Smooth muscle cell (in vitro differentiated cells): ENCODE data around the gene PSAPL1. TPM values are rescaled to one million over a fixed set of nuclear protein-coding genes. Genes with fewer than 3 reads are reported as not detected.

Experiments
- DNase-seq: peaks from one replicate; lab custom pipeline; 2025; ENCODE audit not compliant: unreplicated experiment; lab: John Stamatoyannopoulos, UW
- H2AFZ ChIP-seq: fragments of 200-600 bp; sonication (generic); 2 replicates; pipeline ENCODE4 v1.6.0; 2016; ENCODE audit warnings: antibody characterized with exemption, low read depth, mild to moderate bottlenecking
- H3F3A ChIP-seq: fragments of 200-600 bp; sonication (generic); 2 replicates; pipeline ENCODE4 v1.6.0; 2017; ENCODE audit warnings: antibody characterized with exemption, low read depth
- H3K27ac ChIP-seq: fragments of 200-600 bp; sonication (generic); 2 replicates; pipeline ENCODE4 v1.5.1; 2016; ENCODE audit warnings: low read depth, mild to moderate bottlenecking
- H3K27me3 ChIP-seq: fragments of 200-600 bp; sonication (generic); 2 replicates; pipeline ENCODE4 v1.6.1; 2016; ENCODE audit warnings: low read depth, mild to moderate bottlenecking
- H3K36me3 ChIP-seq: fragments of 200-600 bp; sonication (generic); 2 replicates; pipeline ENCODE4 v1.5.1; 2016; ENCODE audit warnings: low read depth
- H3K4me1 ChIP-seq: fragments of 200-600 bp; sonication (generic); 2 replicates; pipeline ENCODE4 v1.5.1; 2016; ENCODE audit warnings: low read depth
- H3K4me2 ChIP-seq: fragments of 200-600 bp; sonication (generic); 2 replicates; pipeline ENCODE4 v1.6.0; 2016; ENCODE audit warnings: mild to moderate bottlenecking
- H3K4me3 ChIP-seq: fragments of 200-600 bp; sonication (generic); 2 replicates; pipeline ENCODE4 v1.5.1; 2016; ENCODE audit warnings: mild to moderate bottlenecking
- H3K79me2 ChIP-seq: fragments of 200-600 bp; sonication (generic); 2 replicates; pipeline ENCODE4 v1.6.0; 2016; ENCODE audit warnings: low read depth, mild to moderate bottlenecking
- H3K9ac ChIP-seq: fragments of 200-600 bp; sonication (generic); 2 replicates; pipeline ENCODE4 v1.6.0; 2016; ENCODE audit warnings: low read depth
- H3K9me3 ChIP-seq: fragments of 200-600 bp; sonication (generic); replicated peaks from 2 replicates; pipeline ENCODE4 v1.5.1; 2016; ENCODE audit warnings: low read depth
- H4K20me1 ChIP-seq: fragments of 200-600 bp; sonication (generic); 2 replicates; pipeline ENCODE4 v1.6.0; 2016; ENCODE audit warnings: low read depth
- CTCF ChIP-seq: fragments of 200-600 bp; sonication (generic); IDR thresholded peaks from 2 replicates; pipeline ENCODE4 v1.5.1; 2017; ENCODE audit warnings: borderline replicate concordance, mild to moderate bottlenecking, antibody characterized with exemption; ENCODE audit not compliant: insufficient read depth, poor library complexity, severe bottlenecking
- WGBS: methylation state at CpG from one replicate; pipeline ENCODE4 v1.1.7; 2016; ENCODE audit warnings: low lambda C conversion rate; 5-methylcytosine and 5-hydroxymethylcytosine counted together
- polyA plus RNA-seq: library from polyadenylated mRNA; unstranded; fragments of >200 nt; fragmentation: Nextera tagmentation; extraction: Ambion mirVana; gene quantifications from 2 replicates; pipeline ENCODE4 v1.2.1, GENCODE V29; 2016
- total RNA-seq: library from RNA; depleted of rRNA; stranded (reverse); fragments of >200 nt; gene quantifications from 2 replicates; pipeline ENCODE4 v1.2.3, GENCODE V29; 2014

Gene PSAPL1
- total and polyA plus RNA-seq, 2 experiments from 2014 or later, result not detected

DNA sequence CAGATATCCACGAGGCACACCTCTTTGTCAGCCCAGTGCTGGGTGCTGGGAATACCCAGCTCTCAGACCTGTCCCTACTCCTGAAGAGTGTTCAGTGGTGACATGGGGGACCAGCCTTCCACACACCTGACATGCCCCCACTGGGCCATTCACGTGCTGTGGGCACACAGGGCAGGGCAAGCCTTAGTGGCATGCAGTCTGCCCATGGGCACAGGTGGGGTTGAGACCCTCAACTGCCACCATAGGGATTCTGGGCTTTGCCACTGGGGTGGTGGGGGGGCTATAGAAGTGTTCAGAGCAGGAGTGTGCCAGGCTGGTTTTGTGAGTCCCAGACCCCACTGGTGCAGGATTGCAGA lies 16.7 kb upstream of the PSAPL1 start:
- TF ChIP-seq CTCF, result no peak
- H3K4me3 ChIP-seq, result no peak overlapping the region
- H3K36me3 ChIP-seq, result no peaks in the 10 kb centered on the region
- H2AFZ ChIP-seq, result no peak overlapping the region
- 86% methylated on average over 2 of the region's 2 CpGs for WGBS
- H3K79me2 ChIP-seq, result no peaks in the 10 kb centered on the region
- no peaks in the 10 kb centered on the region for H4K20me1 ChIP-seq
- no peaks in the 10 kb centered on the region for H3K4me1 ChIP-seq
- no peak for DNase-seq
- peaks cover 4% of the 10 kb centered on the region for H3K27me3 ChIP-seq
- H3K9me3 ChIP-seq, result no peaks in the 10 kb centered on the region
- no peak overlapping the region for H3K4me2 ChIP-seq
- H3K9ac ChIP-seq, result no peak overlapping the region
- no peak overlapping the region for H3K27ac ChIP-seq
- H3F3A ChIP-seq, result no peaks in the 10 kb centered on the region

DNA sequence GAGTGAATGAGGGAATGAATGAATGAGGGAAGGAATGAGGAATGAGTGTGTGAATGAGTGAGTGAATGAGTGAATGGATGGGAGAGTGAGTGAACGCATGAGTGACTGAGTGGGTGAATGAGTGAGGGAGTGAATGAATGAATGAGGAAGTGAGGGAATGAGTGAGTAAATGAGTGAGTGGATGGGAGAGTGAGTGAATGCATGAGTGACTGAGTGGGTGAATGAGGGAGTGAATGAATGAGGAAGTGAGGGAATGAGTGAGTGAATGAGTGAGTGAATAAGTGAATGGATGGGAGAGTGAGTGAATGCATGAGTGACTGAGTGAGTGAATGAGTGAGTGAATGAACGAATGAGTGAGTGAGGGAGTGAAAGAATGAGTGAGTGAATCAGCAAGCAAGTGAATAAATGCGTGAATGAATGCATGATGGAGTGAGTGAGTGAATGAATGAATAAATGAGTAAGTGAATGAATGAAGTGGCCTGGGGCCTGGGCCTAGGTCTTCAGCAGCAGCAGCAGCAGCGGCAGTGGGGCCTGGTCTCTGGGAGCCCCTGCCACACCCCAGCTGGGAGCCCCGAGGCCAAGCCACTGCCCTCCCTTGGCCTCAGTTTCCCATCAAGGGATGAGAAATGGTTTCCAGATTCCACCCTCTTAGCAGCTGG lies 16.2 kb upstream of the PSAPL1 start:
- H3F3A ChIP-seq, result no peaks in the 10 kb centered on the region
- peaks cover 1% of the 10 kb centered on the region for H3K4me1 ChIP-seq
- no peaks in the 10 kb centered on the region for H3K9me3 ChIP-seq
- no peaks in the 10 kb centered on the region for H4K20me1 ChIP-seq
- WGBS, result 78% methylated on average over 5 of the region's 5 CpGs
- H2AFZ ChIP-seq, result no peak overlapping the region
- no peak overlapping the region for H3K4me2 ChIP-seq
- H3K36me3 ChIP-seq, result no peaks in the 10 kb centered on the region
- H3K79me2 ChIP-seq, result no peaks in the 10 kb centered on the region
- DNase-seq, result no peak
- H3K9ac ChIP-seq, result no peak overlapping the region
- H3K27me3 ChIP-seq, result peaks cover 4% of the 10 kb centered on the region
- no peak overlapping the region for H3K27ac ChIP-seq
- no peak for TF ChIP-seq CTCF
- no peak overlapping the region for H3K4me3 ChIP-seq

DNA sequence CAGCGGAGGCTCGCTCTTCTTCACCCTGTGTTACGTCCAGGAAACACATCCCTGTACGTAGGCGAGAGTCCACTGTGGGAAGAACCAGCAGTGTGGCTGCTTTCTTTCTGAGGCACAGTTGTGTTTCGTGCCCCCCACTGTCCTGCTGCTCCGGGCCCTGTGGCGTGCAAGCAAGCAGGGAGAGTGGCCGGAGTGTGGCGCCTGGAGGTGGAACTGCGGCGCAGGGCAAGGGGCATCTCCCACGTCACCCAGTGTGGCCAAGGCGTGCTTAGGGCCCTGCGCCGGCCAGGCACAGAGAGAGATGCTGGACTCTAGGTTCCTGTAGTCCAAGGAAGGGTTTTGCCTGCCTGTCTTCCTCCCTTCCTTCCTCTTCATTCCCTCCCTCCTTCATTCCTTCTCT lies 13.3 kb upstream of the PSAPL1 start:
- Histone ChIP-seq H3F3A (no peaks in the 10 kb centered on the region), H2AFZ (no peak overlapping the region), H3K27me3 (peaks cover 4% of the 10 kb centered on the region), H3K36me3 (no peaks in the 10 kb centered on the region), H3K4me3 (no peak overlapping the region), H3K9ac (no peak overlapping the region), H4K20me1 (no peaks in the 10 kb centered on the region), H3K4me1 (peaks cover 5% of the 10 kb centered on the region), H3K27ac (no peak overlapping the region), H3K9me3 (no peaks in the 10 kb centered on the region), H3K4me2 (no peak overlapping the region), H3K79me2 (no peaks in the 10 kb centered on the region)
- DNase-seq, result no peak
- 89% methylated on average over 16 of the region's 16 CpGs for WGBS
- TF ChIP-seq CTCF, result no peak

GRCh38 chr4:7447236-7447635 lies 12.5 kb upstream of the PSAPL1 start:
- no peak for DNase-seq
- Histone ChIP-seq H3K79me2 (no peaks in the 10 kb centered on the region), H3K4me3 (no peak overlapping the region), H2AFZ (no peak overlapping the region), H4K20me1 (no peaks in the 10 kb centered on the region), H3K27ac (no peak overlapping the region), H3K36me3 (no peaks in the 10 kb centered on the region), H3K9ac (no peak overlapping the region), H3K9me3 (no peaks in the 10 kb centered on the region), H3K4me2 (no peak overlapping the region), H3K27me3 (peaks cover 4% of the 10 kb centered on the region), H3K4me1 (peaks cover 5% of the 10 kb centered on the region), H3F3A (no peaks in the 10 kb centered on the region)
- TF ChIP-seq CTCF, result no peak
- WGBS, result 94% methylated on average over 3 of the region's 3 CpGs
